HEK293 (cell line): ENCODE results near the gene ZNF292.

Experiments used
- AEBP2 ChIP-seq: fragments of 450-650 bp; formaldehyde crosslinking; IDR thresholded peaks from 2 replicates; pipeline ENCODE4 v1.5.1; 2016; ENCODE audit warnings: missing biosample characterization, missing genetic modification characterization, borderline replicate concordance
- KLF7 ChIP-seq: fragments of 450-650 bp; formaldehyde crosslinking; IDR thresholded peaks from 2 replicates; pipeline ENCODE4 v1.5.1; 2016; ENCODE audit warnings: missing biosample characterization, missing genetic modification characterization, borderline replicate concordance
- ZBTB11 ChIP-seq: fragments of 450-650 bp; formaldehyde crosslinking; conservative IDR thresholded peaks from 2 replicates; pipeline ENCODE4 v1.5.1; 2016; ENCODE audit warnings: low read depth, missing biosample characterization, missing genetic modification characterization
- ZBTB8A ChIP-seq: fragments of 450-650 bp; formaldehyde crosslinking; IDR thresholded peaks from 2 replicates; pipeline ENCODE4 v1.5.1; 2016; ENCODE audit warnings: missing biosample characterization, missing genetic modification characterization
- ZNF138 ChIP-seq: fragments of 450-650 bp; formaldehyde crosslinking; IDR thresholded peaks from 2 replicates; pipeline ENCODE4 v1.5.1; 2016; ENCODE audit warnings: missing biosample characterization, missing genetic modification characterization, borderline replicate concordance
- ZNF202 ChIP-seq: fragments of 450-650 bp; formaldehyde crosslinking; IDR thresholded peaks from 2 replicates; pipeline ENCODE4 v1.5.1; 2016; ENCODE audit warnings: missing biosample characterization, missing genetic modification characterization, borderline replicate concordance
- ZNF426 ChIP-seq: fragments of 450-650 bp; formaldehyde crosslinking; IDR thresholded peaks from 2 replicates; pipeline ENCODE4 v1.5.1; 2017; ENCODE audit warnings: missing biosample characterization, missing genetic modification characterization, mild to moderate bottlenecking, inconsistent platforms, moderate library complexity
- ZNF433 ChIP-seq: fragments of 450-650 bp; formaldehyde crosslinking; IDR thresholded peaks from 2 replicates; pipeline ENCODE4 v1.5.1; 2016; ENCODE audit warnings: missing biosample characterization, missing genetic modification characterization, low read depth
- ZNF518A ChIP-seq: fragments of 450-650 bp; formaldehyde crosslinking; conservative IDR thresholded peaks from 2 replicates; pipeline ENCODE4 v1.5.1; 2016; ENCODE audit warnings: low read depth, missing biosample characterization, missing genetic modification characterization
- ZNF555 ChIP-seq: fragments of 450-650 bp; formaldehyde crosslinking; conservative IDR thresholded peaks from 2 replicates; pipeline ENCODE4 v1.5.1; 2017; ENCODE audit warnings: missing biosample characterization, mild to moderate bottlenecking, missing genetic modification characterization, inconsistent platforms
- ZNF558 ChIP-seq: fragments of 450-650 bp; formaldehyde crosslinking; IDR thresholded peaks from 2 replicates; pipeline ENCODE4 v1.5.1; 2016; ENCODE audit warnings: missing biosample characterization, missing genetic modification characterization
- ZNF580 ChIP-seq: fragments of 450-650 bp; formaldehyde crosslinking; IDR thresholded peaks from 2 replicates; pipeline ENCODE4 v1.5.1; 2016; ENCODE audit warnings: missing biosample characterization, missing genetic modification characterization
- ZNF664 ChIP-seq: fragments of 450-650 bp; formaldehyde crosslinking; IDR thresholded peaks from 2 replicates; pipeline ENCODE4 v1.5.1; 2016; ENCODE audit warnings: missing biosample characterization, missing genetic modification characterization
- ZNF791 ChIP-seq: fragments of 450-650 bp; formaldehyde crosslinking; IDR thresholded peaks from 2 replicates; pipeline ENCODE4 v1.5.1; 2016; ENCODE audit warnings: missing biosample characterization, missing genetic modification characterization
- ZXDB ChIP-seq: fragments of 450-650 bp; formaldehyde crosslinking; IDR thresholded peaks from 2 replicates; pipeline ENCODE4 v1.5.1; 2016; ENCODE audit warnings: missing biosample characterization, missing genetic modification characterization

The ZNF292 gene

GRCh38 chr6:87198022-87198810 is 42.9 kb downstream of the ZNF292 start (continued):
- TF ChIP-seq ZNF518A (tag by site-specific recombination) (peak; percentile 84), ZNF580 (peak; percentile 62; the same call in 1 of the 2 replicates), ZNF558 (tag by site-specific recombination) (0 out of 2 replicates have a peak, but pooled peaks have one; percentile 26), ZBTB8A (tag by site-specific recombination) (peak; percentile 57; the same call in 1 of the 2 replicates), AEBP2 (tag by site-specific recombination) (0 out of 2 replicates have a peak, but pooled peaks have one; percentile 26), ZNF202 (tag by site-specific recombination) (peak; percentile 49; the same call in 1 of the 2 replicates), ZNF791 (tag by site-specific recombination) (0 out of 2 replicates have a peak, but pooled peaks have one; percentile 52), ZXDB (tag by site-specific recombination) (peak; percentile 40; the same call in 1 of the 2 replicates), ZBTB11 (tag by site-specific recombination) (peak; percentile 68), ZNF138 (peak; percentile 43; the same call in 1 of the 2 replicates), KLF7 (tag by site-specific recombination) (0 out of 2 replicates have a peak, but pooled peaks have one; percentile 44), ZNF664 (tag by site-specific recombination) (peak; percentile 53; the same call in 1 of the 2 replicates), ZNF426 (tag by site-specific recombination) (peak; percentile 78), ZNF433 (tag by site-specific recombination) (peak; percentile 71; the same call in 1 of the 2 replicates), ZNF555 (tag by site-specific recombination) (peak; percentile 71)
